Measurements from ENCODE around the gene LRRC46. TPM values are rescaled to one million over a fixed set of nuclear protein-coding genes. Genes with fewer than 3 reads are reported as not detected.

The LRRC46 gene
- total RNA-seq, 1 donor from 2014 or later: not detected

DNA sequence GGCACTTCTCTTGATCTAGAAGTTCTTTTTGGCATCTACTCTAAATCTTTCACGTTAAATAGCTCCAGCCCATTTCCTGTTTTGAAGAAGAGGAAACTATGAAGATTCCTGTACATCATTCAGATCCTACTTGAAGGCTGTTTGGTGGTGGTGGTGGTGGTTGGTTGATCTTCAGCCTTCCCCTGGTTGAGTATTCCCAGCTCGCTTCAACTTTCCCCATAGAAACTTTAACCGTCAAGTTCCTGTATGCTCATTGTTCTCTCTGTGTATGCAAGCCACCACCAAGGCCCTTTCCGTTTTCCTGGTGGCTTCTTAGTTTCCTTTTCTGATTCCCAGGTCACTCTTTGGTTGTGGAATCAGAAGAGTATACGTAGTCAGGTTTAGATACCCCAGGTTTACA is 3.3 kb downstream of the LRRC46 start:
- no peak for DNase-seq

- no peak for DNase-seq
Observed at GRCh38 chr17:47836601-47837000, 5.1 kb downstream of the LRRC46 start.

DNA sequence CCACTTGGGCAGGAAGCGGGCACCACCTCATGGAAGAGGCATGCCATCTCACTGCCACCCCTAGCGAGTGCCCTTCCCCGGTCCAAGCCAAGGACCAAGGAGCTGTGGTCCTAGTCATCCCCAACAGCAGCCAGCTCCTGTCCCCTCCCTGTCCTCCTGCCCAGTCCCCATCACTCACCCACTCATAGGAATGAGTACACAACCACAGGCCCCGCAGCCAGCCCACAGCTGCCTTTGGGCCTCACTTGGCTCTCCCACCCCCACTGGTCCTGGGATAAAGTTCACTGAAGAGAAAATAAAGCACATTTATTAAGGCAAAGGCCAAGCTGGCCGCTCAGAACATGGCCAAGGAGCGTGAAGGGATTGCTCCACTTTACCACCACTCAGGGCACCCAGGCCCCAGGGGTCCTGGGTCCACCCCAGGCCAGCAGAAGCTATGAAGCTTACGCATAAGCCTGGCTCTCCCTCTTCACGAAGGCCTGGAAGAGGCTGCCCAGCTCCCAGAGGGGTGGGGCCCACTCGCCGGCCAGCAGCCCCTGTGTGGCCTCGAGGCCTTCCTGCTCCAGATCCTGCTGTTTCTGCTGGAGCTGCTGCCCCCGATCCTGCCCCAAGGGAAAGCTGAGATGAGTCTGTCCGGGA is 6.0 kb downstream of the LRRC46 start:
- DNase-seq: no peak

DNA sequence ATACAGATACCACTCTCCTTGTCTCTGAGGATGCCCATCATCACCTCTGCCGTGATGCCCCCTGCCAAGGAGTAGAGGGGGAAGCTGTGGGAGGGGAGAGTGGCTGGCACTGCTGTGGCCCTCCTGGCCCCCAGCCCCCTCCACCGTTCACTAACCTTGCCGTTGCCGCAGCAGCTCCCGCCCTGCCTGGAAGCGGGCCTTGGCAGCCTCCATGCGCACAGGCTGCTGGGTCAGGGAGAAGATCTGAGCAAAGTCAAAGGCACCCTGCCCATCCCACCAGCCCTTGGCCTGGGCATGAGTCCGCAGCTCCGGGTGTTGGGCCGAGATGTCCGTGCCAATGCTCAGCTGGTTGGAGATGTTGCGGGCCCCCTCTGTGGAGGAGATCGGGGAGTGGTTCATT is 7.2 kb downstream of the LRRC46 start:
- DNase-seq: no peak

DNA sequence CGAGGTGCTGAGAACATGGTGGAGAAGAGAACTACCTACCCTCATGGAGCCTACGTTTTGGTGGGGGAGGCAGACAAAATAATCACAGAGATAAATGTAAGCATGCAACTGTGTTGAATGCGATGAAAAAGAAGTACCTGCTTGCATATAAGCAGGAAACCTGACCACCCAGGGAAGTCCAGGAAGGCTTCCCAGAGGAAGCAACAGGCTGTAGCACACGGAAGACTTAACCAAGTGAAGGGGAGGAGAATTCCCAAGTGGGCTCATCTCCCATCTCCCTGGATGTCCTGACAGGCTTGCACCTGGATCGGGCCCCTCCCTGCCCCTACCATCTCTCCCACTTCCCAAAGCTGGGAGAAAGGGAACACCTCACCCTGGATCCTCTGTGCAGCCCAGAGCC is 7.6 kb downstream of the LRRC46 start:
- no peak for DNase-seq

DNA sequence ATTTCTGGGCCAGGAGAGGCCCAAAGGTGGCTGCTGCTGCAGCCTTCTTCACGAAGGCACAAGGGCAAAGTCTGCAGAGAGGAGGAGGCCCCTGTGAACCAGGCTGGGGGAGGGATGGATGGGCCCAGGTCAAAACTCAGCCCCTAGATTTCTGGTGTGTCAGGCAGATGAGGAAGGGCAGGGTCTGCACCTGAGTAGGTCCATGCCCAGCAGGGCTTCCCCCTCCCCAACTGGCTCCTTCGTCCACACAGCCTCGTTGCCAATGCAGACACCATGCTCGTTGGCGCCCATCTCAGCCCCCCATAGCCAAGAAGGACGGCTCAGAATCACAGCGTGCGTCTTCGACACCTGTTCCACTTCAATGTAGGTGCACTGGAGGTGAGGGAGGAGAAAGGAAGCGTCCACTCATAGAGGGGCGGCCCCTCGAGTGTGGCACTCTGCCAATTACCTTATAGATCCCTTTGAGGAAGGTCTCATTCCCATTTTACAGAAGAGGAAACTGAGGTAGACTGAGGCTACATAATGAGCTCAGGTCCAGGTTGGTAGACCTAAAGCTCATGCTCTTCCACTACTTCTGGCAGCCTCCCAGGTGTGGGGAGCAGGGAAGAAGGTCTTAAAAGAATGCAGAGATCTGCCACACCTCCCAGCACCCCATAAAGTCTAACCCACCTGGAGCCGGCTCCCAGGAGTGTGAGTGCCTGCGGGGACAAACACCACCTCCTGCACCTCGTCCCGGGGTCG is 8.7 kb downstream of the LRRC46 start:
- DNase-seq: no peak

DNA sequence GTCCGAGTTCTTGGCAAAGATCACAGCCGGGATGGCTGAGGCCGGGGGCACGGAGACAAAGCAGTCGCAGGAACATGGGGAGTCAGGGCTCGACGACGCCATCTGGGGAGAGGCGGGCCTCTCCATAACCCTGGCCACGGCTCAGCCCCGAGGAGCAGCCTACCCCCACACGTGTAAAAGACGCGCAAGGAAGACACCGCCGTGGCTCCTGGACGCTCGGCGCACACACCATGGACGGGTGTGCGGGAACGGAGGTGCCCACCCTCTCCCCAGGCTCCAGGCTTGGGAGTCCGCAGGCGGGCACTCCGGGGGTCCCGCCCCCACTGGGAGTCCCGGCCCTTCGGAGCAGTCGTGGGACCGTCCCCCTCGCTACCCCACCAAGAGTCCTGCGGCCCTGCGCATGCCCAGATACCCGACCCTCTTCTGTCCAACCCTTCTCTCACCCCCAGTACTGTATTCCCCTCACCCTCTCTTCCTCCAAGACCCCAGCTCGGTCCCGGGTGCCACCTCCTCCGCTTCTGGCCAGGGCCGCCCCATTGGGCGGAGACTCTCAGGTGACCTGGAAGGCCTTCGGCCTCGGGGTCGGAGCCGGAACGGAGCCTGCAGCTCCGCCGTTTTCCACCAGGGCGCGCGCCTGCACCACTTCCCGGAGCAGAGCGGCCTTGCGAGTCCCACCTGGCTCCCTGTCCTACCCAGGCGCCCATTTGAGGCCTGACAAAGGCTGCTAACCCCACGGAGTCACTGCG is 9.4 kb downstream of the LRRC46 start, which contains the start of gene SCRN2:
Gene SCRN2, minus strand, starts transcription at position 532 of the 746 bp plus-strand sequence. Its CDS starts 430 bp downstream, at position 102.
- peak; percentile 78 for DNase-seq

DNA sequence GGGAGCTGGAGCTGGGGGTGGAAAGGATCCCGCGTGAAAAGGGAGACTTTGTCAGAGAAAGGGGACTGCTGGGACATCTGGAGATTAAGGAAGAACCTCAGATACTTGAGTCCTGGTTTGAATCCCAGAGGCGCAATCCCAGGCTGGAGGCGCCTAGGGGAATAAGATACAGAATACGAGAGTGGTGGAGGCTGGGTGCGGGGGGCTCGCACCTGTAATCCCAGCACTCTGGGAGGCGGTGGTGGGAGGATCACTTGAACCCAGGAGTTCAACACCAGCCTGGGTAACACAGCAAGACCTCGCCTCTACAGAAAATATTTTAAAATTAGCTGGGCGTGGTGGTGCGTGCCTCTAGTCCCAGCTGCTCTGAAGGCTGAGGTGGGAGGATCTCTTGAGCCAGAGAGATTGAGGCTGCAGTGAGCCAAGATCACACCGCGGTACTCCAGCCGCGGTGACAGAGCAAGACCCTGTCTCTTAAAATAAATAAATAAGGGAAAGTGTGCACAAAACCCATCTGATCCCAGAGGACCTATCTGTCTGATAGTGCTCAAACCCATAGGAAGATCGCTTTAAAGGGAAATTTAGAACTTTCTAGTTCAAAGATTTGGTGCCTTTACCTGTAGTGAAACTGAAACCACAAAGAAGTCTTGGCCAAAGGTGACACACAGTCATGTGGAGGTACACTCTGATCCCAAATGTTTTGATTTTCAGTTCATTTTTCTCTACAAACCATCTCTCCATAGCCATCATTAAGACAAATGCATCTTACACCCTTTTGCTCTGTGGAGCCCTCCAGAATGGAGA is 10.2 kb downstream of the LRRC46 start:
- no peak for DNase-seq

DNA sequence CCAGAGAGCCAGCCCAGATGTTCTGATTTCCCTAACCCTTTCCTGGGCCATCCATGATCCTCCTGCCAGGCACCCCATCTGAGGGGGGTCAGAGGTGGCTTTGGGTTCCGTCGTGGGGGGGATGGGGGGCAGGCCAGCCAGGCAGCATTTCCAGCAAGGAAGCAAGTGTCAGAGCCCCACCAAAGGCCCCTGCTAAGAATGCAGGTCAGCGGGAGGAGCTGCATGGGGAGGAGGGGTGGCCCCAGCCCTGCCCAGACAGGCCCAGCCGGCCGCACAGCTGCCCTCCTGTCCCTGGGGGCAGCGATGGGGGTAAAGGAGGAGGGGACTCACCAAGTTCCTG is 11.9 kb downstream of the LRRC46 start:
- DNase-seq: no peak

GRCh38 chr17:47844227-47844626 is 12.8 kb downstream of the LRRC46 start:
- no peak for DNase-seq

DNA sequence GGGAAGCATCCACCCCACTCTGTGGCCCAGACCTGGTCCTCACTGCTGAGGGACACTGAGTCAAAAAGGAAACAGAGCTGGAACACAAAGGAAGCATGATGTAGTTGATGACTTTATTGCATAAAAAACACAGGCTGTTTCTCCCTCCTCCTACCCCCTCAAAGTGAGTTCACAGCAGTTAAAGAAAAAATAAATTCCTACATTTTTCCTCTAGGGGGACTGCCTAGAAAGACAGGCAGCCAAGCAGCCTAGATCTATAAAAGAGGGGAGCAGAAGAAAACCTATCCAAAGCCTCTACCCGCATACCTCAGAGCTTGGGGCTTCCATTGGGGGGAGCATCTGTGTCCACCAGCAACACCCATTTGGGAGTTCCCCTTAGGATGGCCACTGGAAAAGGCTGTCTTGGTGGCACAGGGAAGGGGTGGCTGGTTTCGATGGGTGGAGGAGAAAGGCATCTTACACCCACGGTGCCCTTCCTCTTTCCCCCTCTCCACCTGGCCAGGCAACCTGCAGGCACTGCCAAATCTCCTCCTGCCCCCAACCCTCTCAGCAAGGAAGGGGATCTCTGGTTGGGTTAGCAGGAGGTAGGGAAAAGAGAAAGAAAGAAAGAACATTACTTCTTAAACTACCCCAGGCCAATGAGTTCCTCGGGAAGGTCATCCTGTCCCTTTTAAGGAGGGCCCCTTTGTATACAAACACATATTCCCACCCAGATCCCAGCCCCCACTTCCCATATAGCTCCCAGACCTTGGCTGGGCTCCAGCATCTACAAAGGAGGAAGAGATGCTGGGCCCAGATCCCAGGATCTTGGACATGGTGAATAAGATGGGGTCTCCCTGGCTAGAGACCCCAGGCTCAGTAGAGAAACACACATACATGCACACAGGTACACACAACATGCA is 13.6 kb downstream of the LRRC46 start:
- no peak for DNase-seq

DNA sequence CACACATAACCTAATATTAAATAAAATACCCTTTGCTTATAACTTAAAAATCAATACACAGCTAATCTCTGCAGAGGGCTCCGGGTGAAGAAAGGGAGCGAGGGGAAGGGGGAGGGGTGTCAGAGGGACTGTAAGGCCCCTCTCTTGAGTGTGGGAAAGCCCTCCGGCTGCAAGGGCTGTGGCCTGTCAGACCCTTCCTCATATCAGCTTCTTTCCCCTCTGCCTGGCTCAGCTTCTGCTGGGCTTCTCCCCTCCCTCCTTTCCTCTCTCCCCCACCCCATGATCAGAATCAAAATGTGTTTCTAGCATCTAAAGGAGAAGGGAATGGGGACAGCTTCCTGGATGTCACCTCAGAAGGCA is 14.2 kb downstream of the LRRC46 start:
- DNase-seq: no peak

DNA sequence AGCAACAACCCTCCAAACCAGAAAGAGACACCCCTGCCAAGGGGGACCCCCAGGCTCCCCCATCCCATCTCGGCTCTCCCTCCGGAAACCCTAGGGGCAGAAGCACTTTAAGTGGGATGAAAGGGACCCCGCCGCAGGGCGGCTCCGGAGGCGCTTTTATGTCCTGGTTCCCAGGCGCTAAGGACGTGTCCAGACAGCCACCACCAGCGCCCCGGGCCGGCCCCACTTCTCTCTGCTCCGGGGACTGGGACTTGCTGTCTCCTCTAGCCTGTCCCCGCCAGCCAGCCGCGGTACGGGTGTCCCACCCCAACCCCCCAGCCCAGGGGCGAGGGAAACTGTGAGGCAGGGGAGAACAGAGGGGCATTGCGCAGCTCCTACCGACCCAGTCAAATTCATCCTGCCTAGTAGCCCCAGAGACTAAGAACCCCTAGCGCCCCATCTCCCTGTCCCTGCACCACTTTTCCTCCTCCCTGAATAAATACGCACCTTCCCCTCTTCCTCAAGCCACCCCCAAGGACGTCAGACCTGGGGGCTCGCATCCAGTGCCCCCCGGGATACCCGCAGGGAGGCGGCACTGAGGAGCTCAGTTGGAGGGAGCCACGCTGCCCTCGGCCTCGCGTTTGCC is 15.4 kb downstream of the LRRC46 start:
- DNase-seq: no peak

DNA sequence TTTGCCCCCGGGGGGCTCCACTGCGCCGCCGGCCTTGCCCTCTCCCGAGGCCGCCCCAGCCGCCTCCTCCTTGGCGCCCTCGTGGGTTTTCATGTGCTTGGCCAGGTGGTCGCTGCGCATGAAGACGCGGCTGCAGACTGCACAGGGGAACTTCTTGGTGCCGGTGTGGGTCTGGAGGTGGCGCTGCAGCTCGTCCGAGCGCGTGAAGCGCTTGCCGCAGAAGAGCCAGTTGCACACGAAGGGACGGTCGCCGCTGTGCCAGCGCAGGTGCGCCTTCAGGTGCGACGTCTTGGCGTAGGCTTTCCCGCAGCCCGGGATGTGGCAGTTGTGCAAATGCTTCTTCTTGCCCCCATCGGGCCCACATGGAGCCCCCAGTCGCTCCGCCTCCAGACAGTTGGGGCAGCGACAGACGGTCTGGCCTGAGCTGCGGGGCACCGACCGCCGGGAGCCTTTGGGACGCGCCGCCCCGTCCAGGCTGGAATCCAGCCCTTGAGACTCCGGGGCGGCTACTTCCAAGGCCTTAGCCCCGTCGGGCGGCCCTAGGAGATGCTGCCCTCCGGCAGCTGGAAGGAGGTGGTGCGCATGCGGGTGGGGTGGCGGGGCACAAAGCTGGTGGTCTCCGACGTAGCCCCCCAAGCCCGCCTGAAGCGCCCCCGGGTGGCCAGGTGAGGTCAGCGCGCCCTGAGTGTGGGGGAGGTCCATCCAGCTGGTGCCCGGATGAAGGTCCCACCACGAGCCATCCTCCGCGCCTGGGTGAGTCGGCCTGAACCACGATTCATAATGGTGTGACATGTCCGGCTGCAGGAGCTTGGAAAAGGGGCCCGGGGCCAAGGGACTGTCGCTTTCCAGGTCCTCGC is 16.1 kb downstream of the LRRC46 start:
- no peak for DNase-seq

DNA sequence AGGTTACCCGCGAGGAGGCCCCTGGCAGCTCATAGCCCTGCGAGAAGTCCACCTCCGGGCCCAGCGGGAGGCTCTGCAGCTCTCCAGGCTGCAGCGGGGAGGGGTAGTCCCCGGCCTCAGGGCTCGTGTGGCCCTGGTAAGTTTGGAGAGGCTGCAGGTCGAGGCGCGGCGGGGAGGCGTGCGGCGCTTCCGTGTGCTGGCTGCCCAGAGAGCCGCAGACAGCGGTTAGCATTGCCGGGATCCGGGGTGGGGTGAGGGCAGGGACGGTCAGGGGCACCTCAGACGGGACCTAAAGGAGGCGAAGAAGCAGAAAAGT is 16.7 kb downstream of the LRRC46 start:
- DNase-seq: no peak

DNA sequence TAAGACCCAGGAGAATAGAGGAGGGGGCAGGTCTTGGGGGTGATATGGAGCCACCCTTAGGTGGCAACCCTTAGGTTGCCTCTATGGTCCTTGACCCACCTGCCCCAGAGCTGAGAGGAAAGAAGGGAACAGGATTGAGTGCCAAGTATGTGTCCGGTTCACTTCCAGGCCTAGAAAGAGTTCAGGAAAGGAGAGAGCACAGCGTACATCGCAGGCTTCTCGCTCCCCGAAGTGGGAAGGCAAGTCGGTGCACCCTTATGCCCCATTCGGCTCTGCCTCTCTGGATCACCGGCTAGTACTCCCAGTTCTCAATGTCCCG is 18.9 kb downstream of the LRRC46 start:
- DNase-seq: no peak

- no peak for DNase-seq
Observed at GRCh38 chr17:47850692-47851573, 19.5 kb downstream of the LRRC46 start, which contains the start of gene SP6. SP6 (minus strand) TSS chr17:47851163; CDS start chr17:47848429, 2,734 bp downstream.

DNA sequence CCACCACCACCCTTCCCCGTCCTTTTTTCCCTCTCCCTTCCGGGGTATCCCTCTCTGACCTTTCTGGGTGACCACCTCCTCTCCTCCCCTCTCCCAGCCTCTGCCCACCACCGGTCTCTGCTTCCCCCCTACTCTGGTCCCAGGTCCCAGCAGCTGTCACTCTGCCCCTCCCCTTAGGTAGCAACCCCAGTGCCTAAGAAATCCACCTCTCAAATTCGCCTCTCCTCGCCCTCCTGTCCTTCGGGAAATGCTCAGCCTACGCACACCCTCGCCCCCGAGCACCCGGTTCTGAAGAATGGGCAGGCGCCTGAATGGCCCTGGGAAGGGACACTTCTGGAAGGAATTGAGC is 20.3 kb downstream of the LRRC46 start:
- no peak for DNase-seq
